T-helper 1 cell treated with Interleukin-12 subunit alpha and Interleukin-12 subunit beta and Interleukin-4 antibody, amounts not matched to agents 30 μg/mL and 1 μg/mL, for 36 hours (primary cell): ENCODE measurements around the gene PDE4B.

Source experiments
- H3K27ac Mint-ChIP-seq: one replicate; pipeline ENCODE4 v1.8.0; 2021; ENCODE audit warnings: mild to moderate bottlenecking, mixed read lengths
- H3K27me3 Mint-ChIP-seq: one replicate; pipeline ENCODE4 v1.8.0; 2021; ENCODE audit warnings: low read depth, mixed read lengths
- H3K36me3 Mint-ChIP-seq: one replicate; pipeline ENCODE4 v1.8.0; 2021; ENCODE audit warnings: low read depth, mixed read lengths
- H3K4me1 Mint-ChIP-seq: one replicate; pipeline ENCODE4 v1.8.0; 2021; ENCODE audit warnings: low read depth, mixed read lengths
- H3K4me3 Mint-ChIP-seq: one replicate; pipeline ENCODE4 v1.8.0; 2021; ENCODE audit warnings: mild to moderate bottlenecking, moderate library complexity, mixed read lengths
- H3K9me3 Mint-ChIP-seq: one replicate; pipeline ENCODE4 v1.8.0; 2021; ENCODE audit warnings: mixed read lengths

PDE4B gene

GRCh38 chr1:66285618-66286270 lies 493.0 kb downstream of the PDE4B start:
- no peaks in the 10 kb centered on the region for H3K27me3 Mint-ChIP-seq
- peaks cover 10% of the 10 kb centered on the region for H3K36me3 Mint-ChIP-seq
- peak overlapping the region; percentile 30 for H3K4me3 Mint-ChIP-seq
- H3K27ac Mint-ChIP-seq: peak overlapping the region; percentile 65
- H3K9me3 Mint-ChIP-seq: no peaks in the 10 kb centered on the region
- H3K4me1 Mint-ChIP-seq: peaks cover 58% of the 10 kb centered on the region

GRCh38 chr1:66286307-66286706 lies 493.6 kb downstream of the PDE4B start:
- peaks cover 58% of the 10 kb centered on the region for H3K4me1 Mint-ChIP-seq
- H3K9me3 Mint-ChIP-seq: no peaks in the 10 kb centered on the region
- H3K4me3 Mint-ChIP-seq: no peak overlapping the region
- H3K36me3 Mint-ChIP-seq: peaks cover 10% of the 10 kb centered on the region
- no peaks in the 10 kb centered on the region for H3K27me3 Mint-ChIP-seq
- H3K27ac Mint-ChIP-seq: no peak overlapping the region

- Mint-ChIP-seq H3K36me3 (peaks cover 10% of the 10 kb centered on the region), H3K9me3 (no peaks in the 10 kb centered on the region), H3K27ac (peak overlapping the region; percentile 67), H3K4me1 (peaks cover 49% of the 10 kb centered on the region), H3K4me3 (no peak overlapping the region), H3K27me3 (no peaks in the 10 kb centered on the region)
Measured at GRCh38 chr1:66288048-66288447, 495.4 kb downstream of the PDE4B start.

DNA sequence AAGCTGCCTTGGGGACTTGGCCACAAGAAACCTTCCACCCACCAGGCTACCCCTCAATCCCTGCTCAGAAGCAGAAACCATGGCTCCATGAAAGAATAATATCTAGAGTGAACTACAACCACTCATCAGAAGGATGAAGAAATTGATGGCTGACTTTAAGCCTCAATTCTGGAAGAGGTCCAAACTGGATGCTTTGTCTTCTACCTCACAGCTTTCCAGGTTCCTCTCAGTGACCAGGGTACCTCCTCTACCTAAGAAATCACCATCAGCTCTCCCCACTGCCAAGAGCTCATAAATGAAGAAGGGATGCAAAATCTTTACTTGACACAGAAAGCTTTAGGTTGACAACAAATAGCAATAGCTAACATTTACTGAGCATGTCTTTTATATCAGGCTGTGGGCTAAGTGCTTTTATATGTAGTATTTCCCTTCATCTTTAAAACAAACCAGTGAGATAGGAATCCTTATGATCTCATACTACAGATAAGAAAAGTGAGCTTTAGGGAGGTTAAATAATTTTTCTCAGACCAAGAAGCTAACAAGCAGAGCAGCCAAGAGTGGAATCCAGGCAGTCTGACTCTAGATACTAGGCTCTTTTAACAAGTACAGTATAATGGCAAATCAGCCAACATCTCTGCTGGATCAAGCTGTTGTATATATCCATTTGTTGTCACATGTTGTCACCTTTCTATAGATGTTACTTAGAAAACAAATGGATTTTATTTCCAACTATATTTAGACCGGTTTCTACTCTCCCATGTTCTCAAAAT lies 498.3 kb downstream of the PDE4B start:
- Mint-ChIP-seq H3K27ac (peak overlapping the region; percentile 43), H3K4me3 (no peak overlapping the region), H3K9me3 (no peaks in the 10 kb centered on the region), H3K4me1 (peaks cover 38% of the 10 kb centered on the region), H3K36me3 (peaks cover 7% of the 10 kb centered on the region), H3K27me3 (no peaks in the 10 kb centered on the region)

DNA sequence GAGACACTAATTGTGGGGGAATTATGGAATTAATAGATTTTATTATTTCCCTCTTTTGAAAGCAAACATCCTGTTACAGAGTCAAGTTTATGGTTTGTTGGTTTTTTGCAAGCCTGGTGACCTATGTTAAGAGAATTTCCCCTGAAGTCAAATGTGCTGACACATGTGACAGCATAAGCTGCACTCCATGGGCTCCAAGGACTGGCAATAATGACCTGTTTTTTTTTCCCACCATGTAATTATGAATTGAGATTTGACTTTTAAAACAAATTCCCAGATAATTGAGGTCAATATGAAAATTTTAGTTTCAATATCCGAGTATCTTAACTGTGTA lies 498.8 kb downstream of the PDE4B start:
- peaks cover 7% of the 10 kb centered on the region for H3K36me3 Mint-ChIP-seq
- H3K9me3 Mint-ChIP-seq: no peaks in the 10 kb centered on the region
- peak overlapping the region; percentile 31 for H3K27ac Mint-ChIP-seq
- peaks cover 36% of the 10 kb centered on the region for H3K4me1 Mint-ChIP-seq
- H3K27me3 Mint-ChIP-seq: no peaks in the 10 kb centered on the region
- no peak overlapping the region for H3K4me3 Mint-ChIP-seq

DNA sequence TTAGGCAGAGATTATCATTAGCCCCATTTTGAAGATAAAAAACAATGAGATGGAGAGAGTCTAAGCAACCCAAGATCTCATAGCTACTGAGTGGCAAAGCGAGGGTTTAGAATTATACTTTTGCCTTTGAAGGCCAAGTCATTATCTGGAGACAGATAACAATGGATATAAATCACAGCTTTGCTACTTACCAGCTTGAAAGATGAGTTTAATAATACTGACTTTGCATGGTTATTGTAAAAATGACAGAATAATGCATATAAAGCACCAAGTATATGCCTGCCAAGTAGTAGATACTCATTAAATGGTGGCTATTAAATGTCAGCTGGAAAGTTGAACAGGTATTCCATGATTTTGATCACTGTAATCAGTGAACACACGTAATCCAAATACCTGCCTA lies 499.6 kb downstream of the PDE4B start:
- H3K4me3 Mint-ChIP-seq: no peak overlapping the region
- H3K9me3 Mint-ChIP-seq: no peaks in the 10 kb centered on the region
- peaks cover 36% of the 10 kb centered on the region for H3K4me1 Mint-ChIP-seq
- peaks cover 7% of the 10 kb centered on the region for H3K36me3 Mint-ChIP-seq
- H3K27me3 Mint-ChIP-seq: no peaks in the 10 kb centered on the region
- no peak overlapping the region for H3K27ac Mint-ChIP-seq

GRCh38 chr1:66292944-66293343 lies 500.2 kb downstream of the PDE4B start:
- no peaks in the 10 kb centered on the region for H3K9me3 Mint-ChIP-seq
- H3K4me1 Mint-ChIP-seq: peaks cover 36% of the 10 kb centered on the region

DNA sequence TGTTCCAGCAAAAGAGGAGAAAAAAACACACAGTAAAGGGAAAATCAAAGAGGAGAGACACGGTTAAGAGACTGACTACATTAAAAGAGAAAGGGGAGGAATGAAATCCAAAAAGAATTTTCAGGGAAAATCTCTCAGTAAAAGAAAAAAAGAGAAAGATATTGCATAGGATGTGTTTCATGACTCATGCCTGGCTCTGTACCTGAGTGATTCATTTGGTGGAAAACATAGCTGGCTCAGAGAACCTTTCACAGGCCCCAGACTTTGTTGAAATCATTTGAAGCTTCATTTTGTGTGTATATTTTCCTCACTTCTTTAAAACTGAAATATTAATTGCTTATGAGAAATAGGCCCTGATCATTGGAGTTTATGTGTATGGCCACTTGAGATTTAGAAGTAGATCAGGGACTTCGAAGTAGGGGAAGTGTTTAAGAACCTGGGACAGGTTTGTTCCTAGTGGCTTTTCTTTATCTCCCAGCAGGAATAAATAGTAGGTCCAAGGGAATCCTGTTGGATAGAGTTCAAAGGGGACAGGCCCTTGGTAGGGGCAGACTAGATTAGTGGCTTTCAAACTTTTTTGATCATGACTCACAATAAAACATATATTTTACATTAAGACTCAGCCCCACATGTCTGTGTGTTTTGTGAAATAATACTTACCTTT lies 502.1 kb downstream of the PDE4B start:
- Mint-ChIP-seq H3K27me3 (no peaks in the 10 kb centered on the region), H3K27ac (peak overlapping the region; percentile 2), H3K4me1 (peaks cover 36% of the 10 kb centered on the region), H3K36me3 (peaks cover 4% of the 10 kb centered on the region), H3K9me3 (no peaks in the 10 kb centered on the region), H3K4me3 (no peak overlapping the region)

More at GRCh38 chr1:66292944-66293343, 500.2 kb downstream of the PDE4B start:
- Mint-ChIP-seq H3K36me3 (peaks cover 7% of the 10 kb centered on the region), H3K27me3 (no peaks in the 10 kb centered on the region), H3K27ac (no peak overlapping the region), H3K4me3 (no peak overlapping the region)

GRCh38 chr1:66295803-66296202 lies 503.1 kb downstream of the PDE4B start:
- Mint-ChIP-seq H3K4me1 (peaks cover 31% of the 10 kb centered on the region), H3K27ac (no peak overlapping the region), H3K36me3 (peaks cover 2% of the 10 kb centered on the region), H3K4me3 (no peak overlapping the region), H3K27me3 (no peaks in the 10 kb centered on the region), H3K9me3 (no peaks in the 10 kb centered on the region)

DNA sequence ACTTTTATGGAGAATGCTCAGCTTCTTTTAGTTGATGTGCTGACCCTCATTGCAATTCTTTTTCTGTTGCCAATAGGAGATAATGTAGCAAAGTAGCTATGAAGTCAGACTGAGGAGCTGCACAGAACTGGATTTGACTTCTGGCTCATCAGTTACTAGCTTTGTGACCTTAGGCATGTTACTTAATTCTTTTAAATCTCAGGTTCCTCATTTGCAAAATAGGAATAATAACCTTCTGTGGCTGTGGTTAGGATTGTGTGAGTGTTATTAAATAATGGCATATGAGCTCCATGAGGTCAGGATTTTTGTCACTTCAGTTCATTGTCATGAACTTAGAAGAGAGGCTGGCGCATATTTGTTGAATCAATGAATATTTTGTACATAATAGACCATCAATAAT lies 503.7 kb downstream of the PDE4B start:
- Mint-ChIP-seq H3K27ac (no peak overlapping the region), H3K4me1 (peaks cover 30% of the 10 kb centered on the region), H3K36me3 (peaks cover 3% of the 10 kb centered on the region)

GRCh38 chr1:66296951-66297350 lies 504.3 kb downstream of the PDE4B start:
- peaks cover 29% of the 10 kb centered on the region for H3K4me1 Mint-ChIP-seq
- H3K9me3 Mint-ChIP-seq: no peaks in the 10 kb centered on the region
- H3K27ac Mint-ChIP-seq: no peak overlapping the region
- H3K36me3 Mint-ChIP-seq: peaks cover 3% of the 10 kb centered on the region
- H3K27me3 Mint-ChIP-seq: no peaks in the 10 kb centered on the region
- no peak overlapping the region for H3K4me3 Mint-ChIP-seq

More for the DNA sequence above, 503.7 kb downstream of the PDE4B start:
- Mint-ChIP-seq H3K4me3 (no peak overlapping the region), H3K27me3 (no peaks in the 10 kb centered on the region), H3K9me3 (no peaks in the 10 kb centered on the region)

- H3K4me3 Mint-ChIP-seq: no peak overlapping the region
- H3K27me3 Mint-ChIP-seq: no peaks in the 10 kb centered on the region
- peaks cover 43% of the 10 kb centered on the region for H3K4me1 Mint-ChIP-seq
- peaks cover 3% of the 10 kb centered on the region for H3K36me3 Mint-ChIP-seq
- H3K27ac Mint-ChIP-seq: no peak overlapping the region
- no peaks in the 10 kb centered on the region for H3K9me3 Mint-ChIP-seq
Measured at GRCh38 chr1:66298464-66298863, 505.8 kb downstream of the PDE4B start.

DNA sequence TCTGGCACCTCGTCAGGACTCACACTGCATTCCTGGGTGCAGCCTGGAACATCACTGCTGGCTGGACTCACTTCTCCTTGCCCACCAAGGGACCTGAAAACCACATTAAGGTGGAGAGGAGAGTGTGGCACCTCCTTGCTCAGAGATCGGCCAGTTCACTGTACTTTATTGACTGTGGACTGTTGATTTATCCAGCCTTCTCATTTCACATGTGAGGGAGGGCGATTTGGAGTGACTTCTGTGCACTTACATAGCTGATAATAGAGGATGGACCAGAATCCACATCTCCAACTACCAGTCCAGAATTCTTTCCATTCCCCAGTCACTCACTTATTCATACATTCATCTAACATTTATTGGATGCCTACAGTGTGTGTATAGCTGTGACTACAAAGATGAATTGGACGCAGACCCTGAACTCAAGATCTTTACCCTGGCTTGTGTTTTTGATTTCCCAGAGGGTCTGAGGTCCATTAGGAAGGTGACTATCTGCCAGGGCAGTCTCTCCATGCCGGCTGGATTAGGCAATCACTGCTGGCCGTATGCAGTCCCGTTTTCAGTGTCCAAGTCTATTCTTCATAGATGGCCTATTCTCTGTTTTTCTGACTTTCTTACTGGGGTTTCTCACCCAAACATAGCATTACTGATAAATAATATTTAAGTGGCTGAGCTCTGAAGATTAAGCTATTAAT lies 507.7 kb downstream of the PDE4B start:
- H3K4me1 Mint-ChIP-seq: peaks cover 39% of the 10 kb centered on the region

GRCh38 chr1:66300972-66301451 lies 508.3 kb downstream of the PDE4B start:
- Mint-ChIP-seq H3K4me1 (peaks cover 36% of the 10 kb centered on the region), H3K27me3 (no peaks in the 10 kb centered on the region), H3K9me3 (no peaks in the 10 kb centered on the region), H3K27ac (peak overlapping the region; percentile 86), H3K36me3 (peaks cover 3% of the 10 kb centered on the region), H3K4me3 (peak overlapping the region; percentile 71)

More for the DNA sequence above, 507.7 kb downstream of the PDE4B start:
- peak overlapping the region; percentile 10 for H3K4me3 Mint-ChIP-seq
- H3K27me3 Mint-ChIP-seq: no peaks in the 10 kb centered on the region
- H3K9me3 Mint-ChIP-seq: no peaks in the 10 kb centered on the region
- peaks cover 3% of the 10 kb centered on the region for H3K36me3 Mint-ChIP-seq
- H3K27ac Mint-ChIP-seq: peak overlapping the region; percentile 86
